Globus pallidus (tissue), 1 donor: Measurements from ENCODE around the gene CRABP1.

Source experiments
- DNase-seq: peaks from one replicate; pipeline ENCODE4 v3.0.0-alpha.2; 2015; ENCODE audit warnings: low spot score

The CRABP1 gene

GRCh38 chr15:78317145-78317836 lies 22.9 kb upstream of the CRABP1 start:
- no peak for DNase-seq

- DNase-seq, result no peak
Observed at GRCh38 chr15:78319588-78319987, 20.6 kb upstream of the CRABP1 start.

- DNase-seq, result no peak
Observed at GRCh38 chr15:78320183-78320582, 20.0 kb upstream of the CRABP1 start.

- no peak for DNase-seq
Observed at GRCh38 chr15:78321041-78321570, 19.0 kb upstream of the CRABP1 start.

GRCh38 chr15:78321786-78322185 lies 18.4 kb upstream of the CRABP1 start:
- no peak for DNase-seq

- no peak for DNase-seq
Observed at GRCh38 chr15:78322243-78322642, 17.9 kb upstream of the CRABP1 start.

- no peak for DNase-seq
Observed at GRCh38 chr15:78322724-78323521, 17.2 kb upstream of the CRABP1 start.

- DNase-seq, result no peak
Observed at GRCh38 chr15:78323693-78324092, 16.5 kb upstream of the CRABP1 start.

- DNase-seq, result no peak
Observed at GRCh38 chr15:78324144-78324543, 16.0 kb upstream of the CRABP1 start.

GRCh38 chr15:78325092-78325843 lies 14.9 kb upstream of the CRABP1 start:
- DNase-seq, result no peak

GRCh38 chr15:78327466-78327865 lies 12.7 kb upstream of the CRABP1 start:
- DNase-seq, result no peak

GRCh38 chr15:78329625-78330024 lies 10.5 kb upstream of the CRABP1 start:
- DNase-seq, result no peak

- no peak for DNase-seq
Observed at GRCh38 chr15:78334845-78335244, 5.3 kb upstream of the CRABP1 start.

GRCh38 chr15:78335985-78336384 lies 4.2 kb upstream of the CRABP1 start:
- DNase-seq, result no peak

- no peak for DNase-seq
Observed at GRCh38 chr15:78338781-78339180, 1.4 kb upstream of the CRABP1 start.

- DNase-seq, result no peak
Observed at GRCh38 chr15:78339559-78339958, 594 bp upstream of the CRABP1 start.

GRCh38 chr15:78341057-78341987 lies 1.2 kb downstream of the CRABP1 start:
- DNase-seq, result no peak

GRCh38 chr15:78342021-78342420 lies 1.9 kb downstream of the CRABP1 start:
- no peak for DNase-seq

- no peak for DNase-seq
Observed at GRCh38 chr15:78343276-78344060, 3.3 kb downstream of the CRABP1 start.

- DNase-seq, result no peak
Observed at GRCh38 chr15:78345396-78346125, 5.4 kb downstream of the CRABP1 start.
